GM03348 (cell line): Measurements from ENCODE around the gene SYT9.

ENCODE experiments used
- DNase-seq: peaks from one replicate; pipeline ENCODE4 v3.0.0; 2012; ENCODE audit warnings: low spot score

Gene SYT9

GRCh38 chr11:7427733-7428132, 176.0 kb downstream of the SYT9 start:
- no peak for DNase-seq

GRCh38 chr11:7428196-7428595, 176.5 kb downstream of the SYT9 start:
- no peak for DNase-seq

GRCh38 chr11:7430496-7430895, 178.8 kb downstream of the SYT9 start:
- DNase-seq, result no peak

GRCh38 chr11:7435176-7435575, 183.5 kb downstream of the SYT9 start:
- DNase-seq, result no peak

- no peak for DNase-seq
Measured at GRCh38 chr11:7436146-7436545, 184.4 kb downstream of the SYT9 start.

- no peak for DNase-seq
Measured at GRCh38 chr11:7436657-7437056, 185.0 kb downstream of the SYT9 start.

GRCh38 chr11:7437696-7438095, 186.0 kb downstream of the SYT9 start:
- peak; percentile 46 for DNase-seq

GRCh38 chr11:7439746-7440320, 188.1 kb downstream of the SYT9 start:
- DNase-seq, result no peak

GRCh38 chr11:7442588-7443215, 191.0 kb downstream of the SYT9 start:
- peak; percentile 83 for DNase-seq

- DNase-seq, result no peak
Measured at GRCh38 chr11:7444091-7444981, 192.6 kb downstream of the SYT9 start.

GRCh38 chr11:7445564-7445963, 193.9 kb downstream of the SYT9 start:
- DNase-seq, result no peak

GRCh38 chr11:7448201-7448600, 196.5 kb downstream of the SYT9 start:
- DNase-seq, result no peak

- DNase-seq, result no peak
Measured at GRCh38 chr11:7449211-7449840, 197.6 kb downstream of the SYT9 start.

GRCh38 chr11:7449841-7450214, 198.1 kb downstream of the SYT9 start:
- no peak for DNase-seq

GRCh38 chr11:7450836-7451235, 199.1 kb downstream of the SYT9 start:
- no peak for DNase-seq

GRCh38 chr11:7451520-7451919, 199.8 kb downstream of the SYT9 start:
- DNase-seq, result no peak

- no peak for DNase-seq
Measured at GRCh38 chr11:7451952-7452494, 200.3 kb downstream of the SYT9 start.

GRCh38 chr11:7454854-7455253, 203.2 kb downstream of the SYT9 start:
- no peak for DNase-seq

GRCh38 chr11:7457211-7457610, 205.5 kb downstream of the SYT9 start:
- DNase-seq, result peak; percentile 18

GRCh38 chr11:7462706-7463105, 211.0 kb downstream of the SYT9 start:
- no peak for DNase-seq

GRCh38 chr11:7467652-7468051, 215.9 kb downstream of the SYT9 start:
- no peak for DNase-seq

- DNase-seq, result no peak
Measured at GRCh38 chr11:7469351-7469865, 217.7 kb downstream of the SYT9 start.
